ENCODE measurements around the gene ACSL4.

ACSL4 gene

DNA sequence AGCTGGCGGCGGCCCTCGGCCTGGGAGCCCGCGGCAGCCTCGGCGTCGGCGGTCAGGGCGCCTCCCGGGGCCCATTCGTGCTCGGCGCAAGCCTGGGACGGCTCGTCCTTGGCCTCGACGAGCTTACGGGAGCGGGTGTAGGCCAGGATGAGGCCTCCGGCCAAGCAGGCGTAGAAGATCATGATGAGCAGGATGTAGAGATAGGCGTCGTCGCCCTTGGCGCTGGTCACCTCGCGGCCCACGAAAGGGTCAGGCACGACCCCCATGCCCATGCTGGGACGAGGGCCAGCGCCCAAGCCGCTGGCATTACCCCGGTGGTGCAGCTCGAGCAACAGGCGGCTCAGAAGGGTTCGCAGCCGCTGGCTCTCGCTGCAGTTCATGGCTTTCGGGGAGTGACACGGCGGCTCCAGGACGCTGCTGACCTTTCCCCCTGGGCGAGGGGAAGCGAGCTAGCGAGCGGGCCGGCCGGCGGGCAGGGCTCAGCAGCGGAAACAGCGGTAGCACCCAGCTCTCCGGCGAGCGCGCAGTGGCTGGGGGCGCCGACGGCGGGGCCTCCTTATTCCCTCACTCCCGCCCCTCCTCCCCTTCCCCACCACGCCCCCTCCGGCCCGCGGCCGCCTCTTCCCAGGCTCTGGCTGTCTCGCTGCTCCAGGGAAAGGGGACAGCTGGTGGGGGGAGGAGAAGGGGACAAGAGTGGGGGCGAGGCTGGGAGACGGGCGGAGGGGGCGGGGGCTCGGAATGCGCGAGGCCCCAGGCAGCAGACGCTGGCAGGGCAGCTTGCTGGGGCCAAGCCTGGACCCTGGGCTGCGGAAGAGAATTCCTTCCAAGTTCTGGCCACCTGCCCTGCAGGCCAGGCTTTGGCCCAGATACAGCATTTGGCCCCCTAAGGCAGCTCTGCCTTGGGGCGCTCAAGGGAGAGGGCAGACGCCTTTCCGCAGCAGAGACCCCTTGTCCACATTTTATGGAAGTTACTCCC is 108.1 kb downstream of the ACSL4 start, which contains the start of gene KCNE5:
KCNE5 (minus strand) TSS at position 532 of the 976 bp plus-strand sequence; CDS start at position 380, 152 bp downstream.
- Histone ChIP-seq H3K4ac (ENCODE audit: low read length) (no peak within 1 kb of the TSS), H2BK15ac (ENCODE audit: low read length) (peak within 1 kb of the TSS; percentile 67), H2BK12ac (ENCODE audit: low read length) (peak within 1 kb of the TSS; percentile 73), H3K36me3 (replicated peaks in 1 of 2; ENCODE audit: control insufficient read depth in 2 of 2, insufficient read depth in 2 of 2, low read length in 2 of 2) (no peaks in the 10 kb centered on the region), H4K91ac (ENCODE audit: low read depth, low read length, poor library complexity) (no peak within 1 kb of the TSS), H2AK5ac (ENCODE audit: low read depth, low read length) (peak within 1 kb of the TSS; percentile 19), H3K23ac (ENCODE audit: low read depth, low read length, poor library complexity) (no peak within 1 kb of the TSS), H3K9me3 (replicated peaks in 1 of 2; ENCODE audit: control insufficient read depth in 2 of 2, insufficient read depth in 1 of 2, low read depth in 1 of 2, low read length in 2 of 2) (no peaks in the 10 kb centered on the region), H3K27me3 (ENCODE audit: control insufficient read depth in 3 of 3, insufficient read depth in 3 of 3, low read depth in 1 of 3, low read length in 3 of 3) (no peaks in the 10 kb centered on the region), H3K4me1 (ENCODE audit: control insufficient read depth in 2 of 2, insufficient read depth in 1 of 2, low read depth in 1 of 2, low read length in 2 of 2) (peaks cover 0 to 6% of the 10 kb centered on the region in 2 donors), H3K14ac (ENCODE audit: low read length) (no peak within 1 kb of the TSS), H3K4me2 (ENCODE audit: insufficient read depth, low read length, poor library complexity, severe bottlenecking) (peak within 1 kb of the TSS; percentile 49), H3K79me1 (ENCODE audit: low read depth, low read length) (no peaks in the 10 kb centered on the region), H2BK5ac (ENCODE audit: low read length) (no peak within 1 kb of the TSS), H2AFZ (ENCODE audit: low read length) (peak within 1 kb of the TSS; percentile 38), H3K18ac (ENCODE audit: low read length) (peak within 1 kb of the TSS; percentile 89), H4K8ac (ENCODE audit: low read depth, low read length) (no peak within 1 kb of the TSS), H3K9ac (ENCODE audit: low read depth, low read length, poor library complexity) (no peak within 1 kb of the TSS), H3K27ac (replicated peaks; ENCODE audit: low read length) (no peak within 1 kb of the TSS), H2BK120ac (ENCODE audit: low read depth, low read length) (no peak within 1 kb of the TSS), H3K4me3 (ENCODE audit: low read length in 2 of 2) (peak within 1 kb of the TSS in 1 of 2 donors; percentile 34)
- no CpG with 5 or more reads among the region's 79 CpGs for WGBS, 2 donors (ENCODE audit: extremely low coverage in 2 of 2, insufficient read length in 2 of 2, insufficient replicate concordance in 1 of 2)
- peak; percentile 53 for DNase-seq (ENCODE audit: low spot score)

DNA sequence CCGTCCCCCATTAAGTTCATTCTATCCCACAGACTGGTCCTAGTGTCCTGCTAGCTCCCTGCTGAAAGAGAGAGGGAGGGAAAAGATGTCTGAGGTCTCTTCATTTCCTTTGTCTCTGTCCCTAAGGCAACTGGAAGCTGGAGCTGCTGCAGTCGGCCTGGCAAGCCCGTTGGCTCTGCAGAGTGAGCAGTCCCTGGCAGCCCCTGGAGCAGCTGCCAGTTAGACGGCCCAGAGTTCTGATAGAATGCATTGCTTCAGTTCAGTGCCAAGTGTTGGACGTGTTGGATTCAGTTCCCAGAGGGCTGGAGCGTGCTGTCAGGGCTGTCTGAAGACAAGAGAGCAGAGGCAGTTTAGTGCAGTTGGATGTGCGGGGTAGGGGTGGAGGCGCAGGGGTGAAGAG is 109.1 kb downstream of the ACSL4 start:
- Histone ChIP-seq H3K27me3 (ENCODE audit: control insufficient read depth in 3 of 3, insufficient read depth in 3 of 3, low read depth in 1 of 3, low read length in 3 of 3) (no peaks in the 10 kb centered on the region), H4K91ac (ENCODE audit: low read depth, low read length, poor library complexity) (no peak overlapping the region), H2AK5ac (ENCODE audit: low read depth, low read length) (peak overlapping the region; percentile 19), H2AFZ (ENCODE audit: low read length) (peak overlapping the region; percentile 38), H3K23ac (ENCODE audit: low read depth, low read length, poor library complexity) (no peak overlapping the region), H3K18ac (ENCODE audit: low read length) (peak overlapping the region; percentile 17), H3K4me2 (ENCODE audit: insufficient read depth, low read length, poor library complexity, severe bottlenecking) (no peak overlapping the region), H2BK120ac (ENCODE audit: low read depth, low read length) (no peak overlapping the region), H2BK15ac (ENCODE audit: low read length) (no peak overlapping the region), H4K8ac (ENCODE audit: low read depth, low read length) (no peak overlapping the region), H3K27ac (replicated peaks; ENCODE audit: low read length) (no peak overlapping the region), H3K14ac (ENCODE audit: low read length) (no peak overlapping the region), H3K4me1 (ENCODE audit: control insufficient read depth in 2 of 2, insufficient read depth in 1 of 2, low read depth in 1 of 2, low read length in 2 of 2) (peaks cover 0 to 6% of the 10 kb centered on the region in 2 donors), H3K4me3 (ENCODE audit: low read length in 2 of 2) (no peak overlapping the region), H3K9ac (ENCODE audit: low read depth, low read length, poor library complexity) (no peak overlapping the region), H3K79me1 (ENCODE audit: low read depth, low read length) (no peaks in the 10 kb centered on the region), H3K9me3 (replicated peaks in 1 of 2; ENCODE audit: control insufficient read depth in 2 of 2, insufficient read depth in 1 of 2, low read depth in 1 of 2, low read length in 2 of 2) (no peaks in the 10 kb centered on the region), H3K4ac (ENCODE audit: low read length) (no peak overlapping the region), H2BK5ac (ENCODE audit: low read length) (no peak overlapping the region), H3K36me3 (replicated peaks in 1 of 2; ENCODE audit: control insufficient read depth in 2 of 2, insufficient read depth in 2 of 2, low read length in 2 of 2) (no peaks in the 10 kb centered on the region), H2BK12ac (ENCODE audit: low read length) (no peak overlapping the region)
- no peak for DNase-seq (ENCODE audit: low spot score)
- WGBS, 2 donors (ENCODE audit: extremely low coverage in 2 of 2, insufficient read length in 2 of 2, insufficient replicate concordance in 1 of 2): no CpG with 5 or more reads among the region's 8 CpGs

DNA sequence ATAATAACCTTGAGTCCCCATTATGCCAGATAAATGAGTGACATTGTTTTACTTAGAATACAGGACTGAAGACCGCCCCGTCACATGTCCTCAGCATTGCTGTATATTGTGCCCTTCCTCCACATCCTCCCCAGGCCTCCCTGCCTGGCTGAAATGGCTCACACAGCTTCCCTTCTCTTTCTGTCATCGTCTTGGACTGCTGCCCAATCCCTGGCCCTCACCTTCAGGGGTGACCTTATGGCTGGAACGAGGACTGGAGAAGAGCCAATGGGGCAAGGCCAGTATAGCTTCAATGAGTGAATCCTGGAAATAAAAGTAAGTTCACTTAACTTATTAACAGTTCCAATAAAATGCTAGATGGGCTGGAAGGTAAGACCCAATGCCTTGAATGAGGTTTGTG is 110.8 kb downstream of the ACSL4 start:
- no peak for DNase-seq (ENCODE audit: low spot score)
- H3K36me3 ChIP-seq (replicated peaks in 1 of 2; ENCODE audit: control insufficient read depth in 2 of 2, insufficient read depth in 2 of 2, low read length in 2 of 2): no peaks in the 10 kb centered on the region
- no peaks in the 10 kb centered on the region for H3K27me3 ChIP-seq (ENCODE audit: control insufficient read depth in 3 of 3, insufficient read depth in 3 of 3, low read depth in 1 of 3, low read length in 3 of 3)
- no peak overlapping the region for H3K27ac ChIP-seq (replicated peaks; ENCODE audit: low read length)
- no peak overlapping the region for H3K4me3 ChIP-seq (ENCODE audit: low read length in 2 of 2)
- no peak overlapping the region for H3K4ac ChIP-seq (ENCODE audit: low read length)
- no peak overlapping the region for H2BK15ac ChIP-seq (ENCODE audit: low read length)
- peaks cover 0 to 6% of the 10 kb centered on the region in 2 donors for H3K4me1 ChIP-seq (ENCODE audit: control insufficient read depth in 2 of 2, insufficient read depth in 1 of 2, low read depth in 1 of 2, low read length in 2 of 2)
- no peaks in the 10 kb centered on the region for H3K79me1 ChIP-seq (ENCODE audit: low read depth, low read length)
- no peak overlapping the region for H3K9ac ChIP-seq (ENCODE audit: low read depth, low read length, poor library complexity)
- H2AFZ ChIP-seq (ENCODE audit: low read length): no peak overlapping the region
- H3K4me2 ChIP-seq (ENCODE audit: insufficient read depth, low read length, poor library complexity, severe bottlenecking): no peak overlapping the region
- H3K18ac ChIP-seq (ENCODE audit: low read length): no peak overlapping the region
- no peak overlapping the region for H2BK5ac ChIP-seq (ENCODE audit: low read length)
- H2BK120ac ChIP-seq (ENCODE audit: low read depth, low read length): no peak overlapping the region
- no CpG with 5 or more reads among the region's 4 CpGs for WGBS, 2 donors (ENCODE audit: extremely low coverage in 2 of 2, insufficient read length in 2 of 2, insufficient replicate concordance in 1 of 2)
- H3K9me3 ChIP-seq (replicated peaks in 1 of 2; ENCODE audit: control insufficient read depth in 2 of 2, insufficient read depth in 1 of 2, low read depth in 1 of 2, low read length in 2 of 2): no peaks in the 10 kb centered on the region
- H2BK12ac ChIP-seq (ENCODE audit: low read length): no peak overlapping the region
- no peak overlapping the region for H3K23ac ChIP-seq (ENCODE audit: low read depth, low read length, poor library complexity)
- no peak overlapping the region for H4K91ac ChIP-seq (ENCODE audit: low read depth, low read length, poor library complexity)
- no peak overlapping the region for H3K14ac ChIP-seq (ENCODE audit: low read length)
- H4K8ac ChIP-seq (ENCODE audit: low read depth, low read length): no peak overlapping the region
- H2AK5ac ChIP-seq (ENCODE audit: low read depth, low read length): no peak overlapping the region

- Histone ChIP-seq H2AFZ (ENCODE audit: low read length) (no peak overlapping the region), H3K27me3 (ENCODE audit: control insufficient read depth in 3 of 3, insufficient read depth in 3 of 3, low read depth in 1 of 3, low read length in 3 of 3) (no peaks in the 10 kb centered on the region), H2AK5ac (ENCODE audit: low read depth, low read length) (no peak overlapping the region), H3K4me2 (ENCODE audit: insufficient read depth, low read length, poor library complexity, severe bottlenecking) (no peak overlapping the region), H3K4me3 (ENCODE audit: low read length in 2 of 2) (no peak overlapping the region), H3K18ac (ENCODE audit: low read length) (no peak overlapping the region), H2BK12ac (ENCODE audit: low read length) (no peak overlapping the region), H3K23ac (ENCODE audit: low read depth, low read length, poor library complexity) (no peak overlapping the region), H3K36me3 (replicated peaks in 1 of 2; ENCODE audit: control insufficient read depth in 2 of 2, insufficient read depth in 2 of 2, low read length in 2 of 2) (no peaks in the 10 kb centered on the region), H2BK120ac (ENCODE audit: low read depth, low read length) (no peak overlapping the region), H3K27ac (replicated peaks; ENCODE audit: low read length) (no peak overlapping the region), H3K9me3 (replicated peaks in 1 of 2; ENCODE audit: control insufficient read depth in 2 of 2, insufficient read depth in 1 of 2, low read depth in 1 of 2, low read length in 2 of 2) (no peaks in the 10 kb centered on the region), H3K4me1 (ENCODE audit: control insufficient read depth in 2 of 2, insufficient read depth in 1 of 2, low read depth in 1 of 2, low read length in 2 of 2) (peaks cover 0 to 6% of the 10 kb centered on the region in 2 donors), H4K91ac (ENCODE audit: low read depth, low read length, poor library complexity) (no peak overlapping the region), H3K79me1 (ENCODE audit: low read depth, low read length) (no peaks in the 10 kb centered on the region), H2BK15ac (ENCODE audit: low read length) (no peak overlapping the region), H2BK5ac (ENCODE audit: low read length) (no peak overlapping the region), H3K9ac (ENCODE audit: low read depth, low read length, poor library complexity) (no peak overlapping the region), H3K4ac (ENCODE audit: low read length) (no peak overlapping the region), H3K14ac (ENCODE audit: low read length) (no peak overlapping the region), H4K8ac (ENCODE audit: low read depth, low read length) (no peak overlapping the region)
- no peak for DNase-seq (ENCODE audit: low spot score)
- WGBS, 2 donors (ENCODE audit: extremely low coverage in 2 of 2, insufficient read length in 2 of 2, insufficient replicate concordance in 1 of 2): no CpG with 5 or more reads among the region's 3 CpGs
These were observed 113.3 kb downstream of the ACSL4 start for GRCh38 chrX:109619771-109620170.
